SJSA1 (cell line): Measurements from ENCODE around the gene ZGRF1. TPM values are rescaled to one million over a fixed set of nuclear protein-coding genes. Genes with fewer than 3 reads are reported as not detected.
"Not testable (repeated sequence)": the region's sequence is repeated elsewhere in the genome, so short reads cannot be mapped to it uniquely, and the experiment has no call there.

ENCODE experiments used
- DNase-seq, 2 experiments: peaks; one replicate each; pipeline ENCODE4 v3.0.0-alpha.2; 2015 to 2020; ENCODE audit warnings: low spot score in 2 of 2, low read depth in 1 of 2
- H3K27ac ChIP-seq: fragments of 250-450 bp; sonication (Bioruptor Pico); 2 replicates; pipeline ENCODE4 v1.5.1; 2020; ENCODE audit warnings: mild to moderate bottlenecking, moderate library complexity
- H3K27me3 ChIP-seq: fragments of 250-450 bp; sonication (Bioruptor Pico); replicated peaks from 2 replicates; pipeline ENCODE4 v1.5.1; 2020; ENCODE audit warnings: mild to moderate bottlenecking, moderate library complexity
- H3K36me3 ChIP-seq: fragments of 250-450 bp; sonication (Bioruptor Pico); 2 replicates; pipeline ENCODE4 v1.5.1; 2020; ENCODE audit warnings: mild to moderate bottlenecking
- H3K4me1 ChIP-seq: fragments of 250-450 bp; sonication (Bioruptor Pico); replicated peaks from 2 replicates; pipeline ENCODE4 v1.6.1; 2021; ENCODE audit warnings: mild to moderate bottlenecking
- H3K4me3 ChIP-seq: fragments of 250-450 bp; sonication (Bioruptor Pico); 2 replicates; pipeline ENCODE4 v1.5.1; 2020; ENCODE audit warnings: mild to moderate bottlenecking
- H3K9me3 ChIP-seq: fragments of 250-450 bp; sonication (Bioruptor Pico); replicated peaks from 2 replicates; pipeline ENCODE4 v1.5.1; 2020; ENCODE audit warnings: mild to moderate bottlenecking
- total RNA-seq: library from RNA; depleted of rRNA; stranded (reverse); fragments of >200 nt; shearing (Covaris generic); gene quantifications from 2 replicates; pipeline ENCODE4 v1.2.3, GENCODE V29; 2014

Gene ZGRF1
- total RNA-seq, 1 experiment from 2014 or later: 22.3 TPM

- no peaks in the 10 kb centered on the region for H3K27me3 ChIP-seq
- H3K4me1 ChIP-seq: peaks cover 4% of the 10 kb centered on the region; the same call in 1 of the 2 replicates
- DNase-seq: no peak
- H3K4me3 ChIP-seq: no peak overlapping the region
- no peaks in the 10 kb centered on the region for H3K9me3 ChIP-seq
- H3K27ac ChIP-seq: no peak overlapping the region
- H3K36me3 ChIP-seq: peaks cover 51% of the 10 kb centered on the region
Observed at GRCh38 chr4:112648263-112649054, 11.8 kb upstream of the ZGRF1 start.

DNA sequence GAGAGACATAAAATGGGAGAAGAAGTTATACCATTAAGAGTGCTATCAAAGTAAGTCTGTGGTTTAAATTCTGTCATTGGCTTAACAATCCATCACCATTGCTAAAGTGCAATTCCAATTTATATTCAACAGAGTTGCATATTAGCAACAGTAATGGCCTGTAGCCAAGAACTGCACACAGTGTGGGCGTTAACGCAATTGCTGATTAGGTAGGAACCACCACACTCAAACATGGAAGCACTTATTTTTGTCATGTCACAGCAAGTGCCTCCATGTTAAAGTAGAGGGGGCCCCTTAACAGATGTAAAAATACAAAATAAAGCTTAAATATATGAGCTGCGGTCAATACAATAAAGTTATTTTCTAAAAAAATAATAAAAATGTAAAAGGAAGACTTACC is 11.1 kb upstream of the ZGRF1 start:
- no peak overlapping the region for H3K27ac ChIP-seq
- no peak for DNase-seq
- no peaks in the 10 kb centered on the region for H3K27me3 ChIP-seq
- H3K4me1 ChIP-seq: peaks cover 4% of the 10 kb centered on the region; the same call in 1 of the 2 replicates
- peaks cover 50% of the 10 kb centered on the region for H3K36me3 ChIP-seq
- no peaks in the 10 kb centered on the region for H3K9me3 ChIP-seq
- no peak overlapping the region for H3K4me3 ChIP-seq

GRCh38 chr4:112646632-112647537 is 10.2 kb upstream of the ZGRF1 start:
- DNase-seq: no peak
- no peak overlapping the region for H3K27ac ChIP-seq
- no peak overlapping the region for H3K4me3 ChIP-seq
- no peaks in the 10 kb centered on the region for H3K9me3 ChIP-seq
- H3K4me1 ChIP-seq: peaks cover 4% of the 10 kb centered on the region; the same call in 1 of the 2 replicates
- peaks cover 48% of the 10 kb centered on the region for H3K36me3 ChIP-seq
- no peaks in the 10 kb centered on the region for H3K27me3 ChIP-seq

GRCh38 chr4:112645541-112646329 is 9.0 kb upstream of the ZGRF1 start:
- no peak for DNase-seq
- Histone ChIP-seq H3K36me3 (peaks cover 44% of the 10 kb centered on the region), H3K4me3 (no peak overlapping the region), H3K4me1 (peaks cover 4% of the 10 kb centered on the region; the same call in 1 of the 2 replicates), H3K9me3 (no peaks in the 10 kb centered on the region), H3K27ac (no peak overlapping the region), H3K27me3 (no peaks in the 10 kb centered on the region)

DNA sequence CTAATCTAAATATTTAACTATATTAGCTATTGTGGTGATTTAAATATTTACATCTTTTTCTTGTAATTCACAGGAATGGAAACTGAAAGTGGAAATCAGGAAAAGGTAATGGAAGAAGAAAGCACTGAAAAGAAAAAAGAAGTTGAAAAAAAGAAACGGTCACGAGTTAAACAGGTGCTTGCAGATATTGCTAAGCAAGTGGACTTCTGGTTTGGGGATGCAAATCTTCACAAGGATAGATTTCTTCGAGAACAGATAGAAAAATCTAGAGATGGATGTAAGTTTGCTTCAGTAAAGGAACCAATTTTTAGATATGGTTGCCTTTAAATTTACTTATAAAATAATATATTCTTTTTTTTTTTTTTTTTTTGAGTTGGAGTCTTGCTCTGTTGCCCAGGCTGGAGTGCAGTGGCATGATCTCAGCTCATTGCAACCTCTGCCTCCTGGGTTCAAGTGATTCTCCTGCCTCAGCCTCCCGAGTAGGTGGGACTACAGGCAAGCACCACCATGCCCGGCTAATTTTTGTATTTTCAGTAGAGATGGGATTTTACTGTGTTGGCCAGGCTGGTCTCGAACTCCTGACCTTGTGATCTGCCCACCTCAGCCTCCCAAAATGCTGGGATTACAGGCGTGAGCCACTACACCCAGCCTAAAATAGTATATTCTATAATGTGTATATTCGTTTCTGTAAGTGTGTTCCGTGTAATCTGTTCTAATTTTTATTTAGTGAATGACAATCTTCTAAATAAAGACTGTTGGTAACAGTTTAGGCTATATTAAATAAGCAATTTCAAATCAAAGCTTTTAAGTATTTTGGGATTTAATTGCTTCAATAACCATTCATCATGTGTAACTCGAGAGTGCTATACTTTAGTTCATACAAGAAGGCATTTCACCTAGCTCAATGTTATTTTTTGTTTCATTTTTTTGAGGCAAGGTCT is 8.2 kb upstream of the ZGRF1 start:
- H3K9me3 ChIP-seq, H3K4me3 ChIP-seq, H3K27ac ChIP-seq, H3K4me1 ChIP-seq, DNase-seq, H3K27me3 ChIP-seq: not testable (repeated sequence)
- H3K36me3 ChIP-seq: peaks cover 35% of the 10 kb centered on the region

- Histone ChIP-seq H3K4me1 (peaks cover 9% of the 10 kb centered on the region), H3K27me3 (no peaks in the 10 kb centered on the region), H3K27ac (no peak overlapping the region), H3K9me3 (no peaks in the 10 kb centered on the region), H3K4me3 (no peak overlapping the region), H3K36me3 (peaks cover 32% of the 10 kb centered on the region)
- DNase-seq: no peak
Observed at GRCh38 chr4:112642526-112642925, 5.8 kb upstream of the ZGRF1 start.

DNA sequence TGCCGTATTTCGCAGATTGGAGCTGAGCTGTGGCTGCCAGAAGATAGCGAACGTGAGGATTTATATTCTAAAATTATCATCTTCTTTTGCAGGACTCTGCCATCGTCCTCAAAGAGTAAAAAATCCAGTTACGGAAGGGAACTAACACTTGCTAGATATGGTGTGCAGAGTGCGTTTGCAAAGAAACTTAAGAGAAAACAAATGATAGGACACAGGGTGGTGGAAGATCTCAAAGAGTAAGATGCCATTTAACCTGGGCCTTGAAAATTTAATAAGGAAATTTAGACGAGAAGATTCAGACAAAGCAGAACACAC is 800 bp upstream of the ZGRF1 start:
- H3K9me3 ChIP-seq: no peaks in the 10 kb centered on the region
- peak overlapping the region; percentile 54 for H3K4me3 ChIP-seq
- peak overlapping the region; percentile 91 for H3K27ac ChIP-seq
- H3K4me1 ChIP-seq: peaks cover 14% of the 10 kb centered on the region
- no peak for DNase-seq
- no peaks in the 10 kb centered on the region for H3K27me3 ChIP-seq
- peaks cover 16% of the 10 kb centered on the region for H3K36me3 ChIP-seq

GRCh38 chr4:112633477-112634235 is 3.1 kb downstream of the ZGRF1 start:
- DNase-seq: peak in 1 of 2 experiments; percentile 35
- Histone ChIP-seq H3K4me3 (no peak overlapping the region), H3K27me3 (no peaks in the 10 kb centered on the region), H3K4me1 (peaks cover 14% of the 10 kb centered on the region), H3K36me3 (peaks cover 21% of the 10 kb centered on the region), H3K27ac (no peak overlapping the region), H3K9me3 (no peaks in the 10 kb centered on the region)

- H3K27me3 ChIP-seq: no peaks in the 10 kb centered on the region
- no peak overlapping the region for H3K27ac ChIP-seq
- H3K4me3 ChIP-seq: no peak overlapping the region
- no peak for DNase-seq
- H3K9me3 ChIP-seq: no peaks in the 10 kb centered on the region
- H3K4me1 ChIP-seq: no peaks in the 10 kb centered on the region
- H3K36me3 ChIP-seq: peaks cover 19% of the 10 kb centered on the region
Observed at GRCh38 chr4:112626228-112626627, 10.5 kb downstream of the ZGRF1 start.

- H3K4me1 ChIP-seq: no peaks in the 10 kb centered on the region
- no peak overlapping the region for H3K27ac ChIP-seq
- H3K9me3 ChIP-seq: no peaks in the 10 kb centered on the region
- no peak overlapping the region for H3K4me3 ChIP-seq
- DNase-seq: no peak
- H3K36me3 ChIP-seq: peaks cover 32% of the 10 kb centered on the region
- no peaks in the 10 kb centered on the region for H3K27me3 ChIP-seq
Observed at GRCh38 chr4:112616984-112617383, 19.7 kb downstream of the ZGRF1 start.

- not testable (repeated sequence) for H3K27me3 ChIP-seq, DNase-seq, H3K4me3 ChIP-seq, H3K4me1 ChIP-seq, H3K27ac ChIP-seq, H3K9me3 ChIP-seq
- peaks cover 14% of the 10 kb centered on the region for H3K36me3 ChIP-seq
Observed at GRCh38 chr4:112612814-112613213, 23.9 kb downstream of the ZGRF1 start.

GRCh38 chr4:112604589-112604988 is 32.1 kb downstream of the ZGRF1 start:
- peaks cover 12% of the 10 kb centered on the region for H3K36me3 ChIP-seq
- no peaks in the 10 kb centered on the region for H3K9me3 ChIP-seq
- no peaks in the 10 kb centered on the region for H3K4me1 ChIP-seq
- no peak overlapping the region for H3K4me3 ChIP-seq
- peak in 1 of 2 experiments; percentile 30 for DNase-seq
- H3K27me3 ChIP-seq: no peaks in the 10 kb centered on the region
- no peak overlapping the region for H3K27ac ChIP-seq
